Loucy (cell line): ENCODE data around the gene EPHB3.

Experiments
- CTCF ChIP-seq: fragments of 200-600 bp; sonication (generic); conservative IDR thresholded peaks from 2 replicates; pipeline ENCODE4 v1.5.1; 2014; ENCODE audit warnings: mild to moderate bottlenecking, antibody characterized with exemption, low read length
- EZH2phosphoT487 ChIP-seq: fragments of 200-600 bp; IDR thresholded peaks from 2 replicates; pipeline ENCODE4 v1.6.1; 2018; ENCODE audit warnings: antibody characterized with exemption, mild to moderate bottlenecking, moderate library complexity, borderline replicate concordance

GRCh38 chr3:184532940-184533732, 28.4 kb upstream of the EPHB3 start:
- TF ChIP-seq CTCF (no peak), EZH2phosphoT487 (no peak)
